H9 (cell line): ENCODE results near the gene ZMAT2. TPM values are rescaled to one million over a fixed set of nuclear protein-coding genes. Genes with fewer than 3 reads are reported as not detected.

ENCODE experiments used
- DNase-seq: peaks from one replicate; pipeline ENCODE4 v3.0.0-alpha.2; 2017
- H2AFZ ChIP-seq: one replicate; pipeline ENCODE4 v1.6.1; 2013; ENCODE audit warnings: mild to moderate bottlenecking, low read length, control low read depth, moderate library complexity
- H2AK5ac ChIP-seq: 2 replicates; pipeline ENCODE4 v1.6.1; 2013; ENCODE audit warnings: low read length, control low read depth, mixed read lengths; ENCODE audit not compliant: insufficient read length
- H2BK120ac ChIP-seq: one replicate; pipeline ENCODE4 v1.6.1; 2013; ENCODE audit warnings: low read depth, mild to moderate bottlenecking, low read length, control low read depth, inconsistent platforms; ENCODE audit not compliant: poor library complexity, severe bottlenecking
- H2BK12ac ChIP-seq: 2 replicates; pipeline ENCODE4 v1.6.1; 2013; ENCODE audit warnings: low read length, control low read depth, mixed read lengths, low read depth; ENCODE audit not compliant: insufficient read length
- H2BK15ac ChIP-seq: 2 replicates; pipeline ENCODE4 v1.6.1; 2013; ENCODE audit warnings: low read depth, low read length, control low read depth
- H2BK20ac ChIP-seq: one replicate; pipeline ENCODE4 v1.6.1; 2013; ENCODE audit warnings: low read depth, mild to moderate bottlenecking, low read length, control low read depth, inconsistent platforms; ENCODE audit not compliant: poor library complexity, severe bottlenecking
- H2BK5ac ChIP-seq: 2 replicates; pipeline ENCODE4 v1.6.1; 2013; ENCODE audit warnings: low read length, control low read depth, mixed read lengths; ENCODE audit not compliant: insufficient read length
- H3K14ac ChIP-seq: 2 replicates; pipeline ENCODE4 v1.6.1; 2013; ENCODE audit warnings: low read length, control low read depth; ENCODE audit not compliant: insufficient read depth
- H3K18ac ChIP-seq: 2 replicates; pipeline ENCODE4 v1.6.1; 2013; ENCODE audit warnings: low read depth, mild to moderate bottlenecking, mixed read lengths, low read length, control low read depth; ENCODE audit not compliant: insufficient read length
- H3K23ac ChIP-seq: 2 replicates; pipeline ENCODE4 v1.6.1; 2013; ENCODE audit warnings: low read length, control low read depth, mixed read lengths, low read depth; ENCODE audit not compliant: insufficient read length
- H3K23me2 ChIP-seq: 2 replicates; pipeline ENCODE4 v1.6.1; 2013; ENCODE audit warnings: low read depth, mild to moderate bottlenecking, mixed read lengths, low read length, control low read depth; ENCODE audit not compliant: insufficient read length, poor library complexity, severe bottlenecking
- H3K27ac ChIP-seq: 2 replicates; pipeline ENCODE4 v1.5.1; 2013; ENCODE audit warnings: low read length, control low read depth, mixed read lengths, low read depth; ENCODE audit not compliant: insufficient read length
- H3K27me3 ChIP-seq: 2 replicates; pipeline ENCODE4 v1.6.1; 2013; ENCODE audit warnings: low read length, control low read depth, inconsistent platforms; ENCODE audit not compliant: insufficient read depth
- H3K4ac ChIP-seq: 2 replicates; pipeline ENCODE4 v1.6.1; 2013; ENCODE audit warnings: low read depth, mild to moderate bottlenecking, control low read depth, inconsistent platforms, low read length, moderate library complexity
- H3K4me1 ChIP-seq: 2 replicates; pipeline ENCODE4 v1.6.1; 2013; ENCODE audit warnings: low read length, control low read depth, inconsistent platforms; ENCODE audit not compliant: insufficient read depth
- H3K4me2 ChIP-seq: 2 replicates; pipeline ENCODE4 v1.6.1; 2013; ENCODE audit warnings: low read length, control low read depth, mixed read lengths; ENCODE audit not compliant: insufficient read length, insufficient read depth
- H3K56ac ChIP-seq: 2 replicates; pipeline ENCODE4 v1.6.1; 2013; ENCODE audit warnings: low read depth, mild to moderate bottlenecking, mixed read lengths, low read length, control low read depth; ENCODE audit not compliant: insufficient read length
- H3K79me1 ChIP-seq: 2 replicates; pipeline ENCODE4 v1.6.1; 2013; ENCODE audit warnings: low read depth, mild to moderate bottlenecking, moderate library complexity, low read length, control low read depth, inconsistent platforms; ENCODE audit not compliant: insufficient read depth, poor library complexity, severe bottlenecking
- H3K79me2 ChIP-seq: 2 replicates; pipeline ENCODE4 v1.6.1; 2013; ENCODE audit warnings: low read length, control low read depth, inconsistent platforms; ENCODE audit not compliant: insufficient read depth
- H3K9ac ChIP-seq: 2 replicates; pipeline ENCODE4 v1.6.1; 2013; ENCODE audit warnings: low read length, control low read depth, mixed read lengths; ENCODE audit not compliant: insufficient read length; ENCODE audit errors: extremely low read depth
- H3K9me3 ChIP-seq: one replicate; pipeline ENCODE4 v1.6.1; 2013; ENCODE audit warnings: low read depth, low read length, inconsistent platforms; ENCODE audit not compliant: control insufficient read depth
- H3T11ph ChIP-seq: one replicate; pipeline ENCODE4 v1.6.1; 2013; ENCODE audit warnings: mild to moderate bottlenecking, low read length, control low read depth, inconsistent platforms
- H4K20me1 ChIP-seq: one replicate; pipeline ENCODE4 v1.6.1; 2013; ENCODE audit not compliant: control insufficient read depth, insufficient read length, insufficient read depth
- H4K5ac ChIP-seq: 2 replicates; pipeline ENCODE4 v1.6.1; 2013; ENCODE audit warnings: low read depth, mild to moderate bottlenecking, mixed read lengths, low read length, control low read depth; ENCODE audit not compliant: insufficient read length
- H4K8ac ChIP-seq: replicated peaks from 2 replicates; pipeline ENCODE4 v1.6.1; 2013; ENCODE audit warnings: low read length, control low read depth, mixed read lengths, low read depth; ENCODE audit not compliant: insufficient read length
- H4K91ac ChIP-seq: 2 replicates; pipeline ENCODE4 v1.6.1; 2013; ENCODE audit warnings: low read depth, mild to moderate bottlenecking, moderate library complexity, mixed read lengths, low read length, control low read depth; ENCODE audit not compliant: insufficient read length
- H3K27ac Mint-ChIP-seq, 3 experiments: 2 replicates in 2 of 3; 3 replicates in 1 of 3; pipeline ENCODE4 v1.8.0; 2020 to 2021; ENCODE audit warnings: mixed read lengths in 3 of 3, mild to moderate bottlenecking in 1 of 3, moderate library complexity in 1 of 3
- H3K27me3 Mint-ChIP-seq: 2 replicates; pipeline ENCODE4 v1.8.0; 2021; ENCODE audit warnings: low read depth, mild to moderate bottlenecking, moderate library complexity, mixed read lengths
- H3K36me3 Mint-ChIP-seq, 3 experiments: 2 replicates in 2 of 3; 3 replicates in 1 of 3; pipeline ENCODE4 v1.8.0; 2020 to 2021; ENCODE audit warnings: low read depth in 3 of 3, mixed read lengths in 3 of 3; ENCODE audit not compliant: insufficient read depth in 1 of 3
- H3K4me1 Mint-ChIP-seq, 2 experiments: 2 replicates each; pipeline ENCODE4 v1.8.0; 2020; ENCODE audit warnings: mixed read lengths in 2 of 2
- H3K4me3 Mint-ChIP-seq, 2 experiments: 2 replicates in 1 of 2; 3 replicates in 1 of 2; pipeline ENCODE4 v1.8.0; 2020 to 2021; ENCODE audit warnings: mild to moderate bottlenecking in 2 of 2, mixed read lengths in 2 of 2, moderate library complexity in 1 of 2
- H3K9me3 Mint-ChIP-seq, 2 experiments: 2 replicates in 1 of 2; 3 replicates in 1 of 2; pipeline ENCODE4 v1.8.0; 2020; ENCODE audit warnings: mild to moderate bottlenecking in 2 of 2, mixed read lengths in 2 of 2, moderate library complexity in 1 of 2
- CTCF ChIP-seq: fragments of 200-600 bp; sonication (generic); conservative IDR thresholded peaks from 3 replicates; pipeline ENCODE4 v1.8.0; 2021; ENCODE audit warnings: antibody characterized with exemption, mild to moderate bottlenecking
- WGBS: extraction: QIAGEN DNeasy Blood & Tissue Kit; methylation state at CpG from one replicate; pipeline ENCODE4 v1.1.7; 2013; ENCODE audit warnings: missing lambda C conversion rate, low lambda C conversion rate, mixed read lengths; ENCODE audit not compliant: insufficient read length; ENCODE audit errors: extremely low coverage; 5-methylcytosine and 5-hydroxymethylcytosine counted together
- total RNA-seq: library from RNA; stranded (reverse); gene quantifications from 2 replicates; pipeline ENCODE4 v1.2.1, GENCODE V29; 2021

ZMAT2 gene
- total RNA-seq, 1 experiment from 2014 or later: 61.8 TPM

GRCh38 chr5:140671472-140672125 is 28.6 kb upstream of the ZMAT2 start:
- H4K20me1 ChIP-seq: no peaks in the 10 kb centered on the region
- no peaks in the 10 kb centered on the region for H3K79me2 ChIP-seq
- H3K23ac ChIP-seq: no peak overlapping the region
- no peaks in the 10 kb centered on the region for H3K4me1 ChIP-seq
- no peak overlapping the region for H2BK20ac ChIP-seq
- Mint-ChIP-seq H3K9me3 (no peaks in the 10 kb centered on the region), H3K27me3 (no peaks in the 10 kb centered on the region), H3K4me1 (peaks cover 0 to 6% of the 10 kb centered on the region in 2 experiments; a peak in 2 of 4 replicates), H3K4me3 (no peak overlapping the region), H3K27ac (peak overlapping the region in 2 of 3 experiments; percentile 2 to 21; a peak in 3 of 7 replicates), H3K36me3 (peaks cover 26 to 81% (median 54%) of the 10 kb centered on the region in 3 experiments; a peak in 6 of 7 replicates)
- H3T11ph ChIP-seq: no peak overlapping the region
- no peaks in the 10 kb centered on the region for H3K9me3 ChIP-seq
- no CpG with 5 or more reads among the region's 7 CpGs for WGBS
- no peak overlapping the region for H2BK120ac ChIP-seq
- no peak overlapping the region for H3K56ac ChIP-seq
- no peak overlapping the region for H4K5ac ChIP-seq
- no peak for DNase-seq
- no peak overlapping the region for H3K9ac ChIP-seq
- no peak overlapping the region for H3K4me2 ChIP-seq
- H3K4ac ChIP-seq: no peak overlapping the region
- no peaks in the 10 kb centered on the region for H3K23me2 ChIP-seq
- H3K27me3 ChIP-seq: no peaks in the 10 kb centered on the region
- H2BK5ac ChIP-seq: no peak overlapping the region
- no peak overlapping the region for H3K14ac ChIP-seq
- no peak overlapping the region for H4K8ac ChIP-seq
- no peaks in the 10 kb centered on the region for H3K79me1 ChIP-seq
- H2AFZ ChIP-seq: no peak overlapping the region
- no peak overlapping the region for H2BK15ac ChIP-seq
- no peak overlapping the region for H4K91ac ChIP-seq
- H2BK12ac ChIP-seq: no peak overlapping the region
- H3K27ac ChIP-seq: no peak overlapping the region
- TF ChIP-seq CTCF: no peak
- H2AK5ac ChIP-seq: no peak overlapping the region
- no peak overlapping the region for H3K18ac ChIP-seq
